HG03025 (cell line): Measurements from ENCODE around the gene CDH4.

Source experiments
- ATAC-seq: cut with Tn5 transposase; IDR thresholded peaks from one replicate; pipeline ENCODE4 v1.9.1; 2021; ENCODE audit warnings: mild to moderate bottlenecking, moderate library complexity; ENCODE audit not compliant: unreplicated experiment, low FRiP score

The CDH4 gene

GRCh38 chr20:61587036-61587435 lies 335.0 kb downstream of the CDH4 start:
- ATAC-seq = no peak

GRCh38 chr20:61587681-61588289 lies 335.7 kb downstream of the CDH4 start:
- no peak for ATAC-seq

- no peak for ATAC-seq
Measured at GRCh38 chr20:61588411-61589385, 336.6 kb downstream of the CDH4 start.

- ATAC-seq = no peak
Measured at GRCh38 chr20:61590236-61590635, 338.2 kb downstream of the CDH4 start.

- ATAC-seq = no peak
Measured at GRCh38 chr20:61593516-61593915, 341.5 kb downstream of the CDH4 start.

- ATAC-seq = no peak
Measured at GRCh38 chr20:61594198-61594597, 342.1 kb downstream of the CDH4 start.

GRCh38 chr20:61595216-61595615 lies 343.2 kb downstream of the CDH4 start:
- no peak for ATAC-seq

- ATAC-seq = no peak
Measured at GRCh38 chr20:61596687-61597330, 344.7 kb downstream of the CDH4 start.

GRCh38 chr20:61597996-61598395 lies 345.9 kb downstream of the CDH4 start:
- no peak for ATAC-seq

- no peak for ATAC-seq
Measured at GRCh38 chr20:61598586-61598985, 346.5 kb downstream of the CDH4 start.

GRCh38 chr20:61599061-61599531 lies 347.0 kb downstream of the CDH4 start:
- ATAC-seq = no peak

GRCh38 chr20:61599541-61599992 lies 347.5 kb downstream of the CDH4 start:
- ATAC-seq = no peak

GRCh38 chr20:61600016-61600415 lies 348.0 kb downstream of the CDH4 start:
- ATAC-seq = no peak

- no peak for ATAC-seq
Measured at GRCh38 chr20:61601361-61601760, 349.3 kb downstream of the CDH4 start.

GRCh38 chr20:61601853-61602252 lies 349.8 kb downstream of the CDH4 start:
- no peak for ATAC-seq

GRCh38 chr20:61603715-61604114 lies 351.7 kb downstream of the CDH4 start:
- ATAC-seq = no peak

GRCh38 chr20:61604549-61604948 lies 352.5 kb downstream of the CDH4 start:
- ATAC-seq = no peak

GRCh38 chr20:61605283-61605682 lies 353.2 kb downstream of the CDH4 start:
- no peak for ATAC-seq

- no peak for ATAC-seq
Measured at GRCh38 chr20:61605862-61606557, 353.9 kb downstream of the CDH4 start.

GRCh38 chr20:61608275-61609085 lies 356.4 kb downstream of the CDH4 start:
- ATAC-seq = no peak
